Amygdala (tissue), 56 donors: ENCODE results near the gene FBXO40.

Experiments used
- DNase-seq, 56 donors: peaks; one replicate each; lab custom pipeline; 2025; lab: John Stamatoyannopoulos, UW

The FBXO40 gene

GRCh38 chr3:121619691-121620090 lies 26.5 kb downstream of the FBXO40 start:
- no peak for DNase-seq

DNA sequence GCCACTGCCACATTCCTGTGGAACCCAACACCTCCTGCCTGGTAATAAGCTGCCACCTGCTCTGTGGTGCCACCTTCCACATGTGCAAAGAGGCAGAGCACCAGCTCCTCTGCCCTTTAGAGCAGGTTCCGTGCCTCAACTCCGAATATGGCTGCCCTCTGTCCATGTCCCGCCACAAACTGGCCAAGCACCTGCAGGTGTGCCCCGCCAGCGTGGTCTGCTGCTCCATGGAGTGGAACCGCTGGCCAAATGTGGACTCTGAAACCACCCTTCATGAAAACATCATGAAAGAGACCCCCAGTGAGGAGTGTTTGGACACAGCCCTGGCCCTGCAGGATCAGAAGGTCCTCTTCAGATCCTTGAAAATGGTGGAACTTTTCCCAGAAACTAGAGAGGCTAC lies 28.3 kb downstream of the FBXO40 start:
- no peak for DNase-seq

DNA sequence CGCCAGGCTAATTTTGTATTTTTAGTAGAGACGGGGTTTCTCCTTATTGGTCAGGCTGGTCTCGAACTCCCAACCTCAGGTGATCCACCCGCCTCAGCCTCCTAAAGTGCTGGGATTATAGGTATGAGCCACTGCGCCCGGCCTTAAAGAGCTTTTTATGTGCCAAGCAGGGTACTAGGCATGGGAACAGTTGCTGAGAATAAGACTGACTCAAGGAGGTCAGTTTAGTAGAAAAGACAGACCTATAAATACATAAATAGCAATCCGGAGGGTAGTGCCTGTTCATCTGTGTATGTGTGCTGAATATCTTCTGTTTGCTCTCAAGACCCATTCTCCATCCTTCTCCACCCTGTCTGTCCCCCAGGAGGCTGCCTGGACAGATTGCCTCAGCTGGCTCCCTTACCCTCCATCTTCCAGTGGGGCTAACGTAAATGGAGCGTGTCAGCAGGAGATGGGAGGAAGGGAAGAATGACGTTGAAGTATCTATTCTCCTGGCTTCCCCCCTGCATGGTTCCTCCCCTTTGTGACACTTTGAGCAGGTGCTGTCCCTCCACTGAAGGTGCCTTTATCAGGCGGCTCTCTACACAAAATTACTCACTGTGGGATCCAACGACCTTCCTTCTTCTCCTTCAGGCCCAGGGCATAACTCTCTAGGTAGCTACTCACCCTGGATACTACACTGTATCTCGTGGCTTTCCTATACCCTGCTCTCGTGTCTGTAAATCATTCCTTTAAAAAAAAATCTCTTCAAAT lies 31.1 kb downstream of the FBXO40 start:
- DNase-seq = no peak

DNA sequence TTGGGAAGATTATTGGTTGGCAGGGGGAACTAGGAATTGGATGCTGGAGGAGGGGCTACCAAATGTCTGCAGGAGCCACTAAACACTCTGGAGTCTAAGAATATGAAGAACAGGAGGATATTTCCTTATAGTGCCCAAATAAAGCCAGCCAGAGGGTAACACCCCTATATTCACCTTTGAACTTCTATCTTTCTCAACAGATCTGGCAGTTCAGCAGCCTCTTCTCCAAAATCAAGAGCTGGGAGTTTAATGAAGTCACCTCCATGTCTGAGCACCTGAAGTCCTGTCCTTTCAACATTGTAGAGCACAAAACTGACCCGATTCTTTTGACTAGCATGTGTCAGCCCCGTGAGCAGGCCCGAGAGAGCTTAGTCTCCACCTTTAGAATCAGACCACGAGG lies 33.3 kb downstream of the FBXO40 start:
- no peak for DNase-seq

DNA sequence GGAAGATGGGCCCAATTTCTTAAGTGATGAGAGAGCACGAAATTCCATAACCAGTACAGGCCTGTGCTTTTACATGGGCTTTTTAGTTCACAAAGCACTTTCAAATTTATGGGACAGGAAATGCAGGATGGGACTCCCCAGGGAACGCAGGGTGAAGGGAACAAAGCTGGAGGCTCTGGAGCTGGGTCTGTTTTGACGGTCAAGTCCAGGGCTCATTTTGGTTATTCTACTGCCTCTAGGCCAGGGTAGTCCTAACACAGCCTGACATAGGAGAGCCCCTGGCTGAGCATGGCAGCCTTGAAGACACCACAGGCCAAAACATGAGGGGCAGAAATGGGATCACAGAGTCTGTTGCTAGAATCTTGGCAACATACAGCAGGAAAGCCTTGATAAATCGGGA lies 34.0 kb downstream of the FBXO40 start:
- DNase-seq = no peak

GRCh38 chr3:121627622-121628021 lies 34.4 kb downstream of the FBXO40 start:
- DNase-seq = no peak

DNA sequence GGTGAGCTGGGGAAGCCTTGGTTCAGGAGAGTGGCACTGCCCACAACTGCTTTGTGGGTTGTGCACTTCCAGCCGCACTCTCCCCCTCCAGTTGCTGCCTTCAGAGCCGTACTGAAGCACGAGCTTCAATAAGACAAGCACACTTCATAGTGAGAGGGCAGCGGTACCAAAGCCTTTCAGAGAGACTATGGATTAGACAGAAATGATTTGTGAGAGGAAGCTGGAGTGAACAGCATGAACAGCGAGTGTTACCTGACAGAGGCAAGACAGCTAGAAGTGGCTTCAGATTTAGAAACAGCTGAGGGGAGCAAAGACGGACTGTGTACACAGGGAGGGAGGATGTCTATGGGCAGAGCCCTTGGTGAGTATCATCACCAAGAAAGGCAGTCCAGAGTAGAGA lies 36.4 kb downstream of the FBXO40 start:
- no peak for DNase-seq

DNA sequence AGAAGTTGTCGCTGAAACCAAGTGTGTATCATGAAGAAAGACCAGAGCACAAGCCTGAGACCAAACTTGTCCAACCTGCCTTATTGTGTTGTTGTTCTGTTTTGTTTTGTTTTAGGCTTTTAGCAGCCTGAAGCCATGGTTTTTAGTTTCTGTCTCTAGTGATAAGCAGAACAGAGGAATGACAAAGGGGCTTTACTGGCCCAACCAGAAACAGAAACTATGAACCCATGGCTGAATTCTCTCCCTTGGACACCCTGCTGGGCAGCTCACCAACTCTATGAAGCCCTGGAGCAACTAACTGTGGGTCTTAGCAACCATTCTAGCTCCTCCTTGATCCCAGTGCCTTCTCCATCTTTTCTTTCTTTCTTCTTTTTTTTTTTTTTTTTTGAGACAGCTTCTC lies 37.2 kb downstream of the FBXO40 start:
- DNase-seq = no peak

GRCh38 chr3:121637922-121638321 lies 44.7 kb downstream of the FBXO40 start:
- DNase-seq = no peak

DNA sequence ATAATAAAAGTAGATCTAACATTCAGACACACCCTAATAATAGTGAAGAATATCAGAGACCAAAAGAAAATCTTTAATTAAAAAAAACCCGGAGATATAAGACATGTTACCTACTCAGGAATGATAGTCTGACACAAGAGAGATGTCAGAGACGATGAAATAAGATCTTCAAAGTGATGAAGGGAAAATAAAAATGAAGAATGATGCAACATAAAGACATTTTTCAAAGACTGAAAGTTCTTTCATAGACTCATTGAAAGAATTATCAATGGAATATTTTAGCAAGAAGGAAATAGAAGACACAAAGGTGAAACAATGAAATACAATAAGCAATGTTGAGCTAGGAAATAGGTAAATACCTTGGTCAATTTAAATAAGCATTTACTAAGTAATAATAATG lies 47.9 kb downstream of the FBXO40 start:
- no peak for DNase-seq

DNA sequence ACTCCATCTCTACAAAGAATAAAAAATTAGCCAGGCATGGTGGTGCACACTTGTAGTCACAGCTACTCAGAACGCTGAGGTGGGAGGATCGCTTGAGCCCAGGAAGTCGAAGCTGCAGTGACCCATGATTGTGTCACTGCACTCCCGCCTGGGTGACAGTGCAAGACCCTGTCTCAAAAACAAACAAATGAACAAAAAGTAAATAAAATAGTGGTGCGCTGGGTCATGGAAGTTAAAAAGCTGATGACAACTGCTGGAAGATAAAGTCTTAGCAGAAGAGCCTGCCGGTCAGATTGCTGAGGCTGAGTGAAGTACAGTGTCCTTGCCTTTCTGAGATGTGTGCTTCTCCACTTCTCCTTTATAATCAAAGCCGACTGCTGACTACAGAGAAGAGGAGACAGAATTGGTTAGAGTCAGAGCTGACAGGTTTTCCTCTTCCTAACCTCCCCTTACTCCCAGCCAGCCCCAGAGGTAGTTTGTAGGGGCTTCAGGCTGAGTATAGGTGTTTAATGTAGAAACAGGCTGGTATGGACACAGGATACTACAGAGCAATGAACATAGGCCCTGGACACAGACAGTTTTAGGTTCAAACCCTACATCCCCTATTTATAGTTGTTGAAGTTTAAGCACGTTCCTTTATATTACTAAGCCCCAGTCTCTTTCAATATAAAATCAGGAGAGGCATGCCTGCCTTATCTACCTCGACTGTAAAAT lies 49.6 kb downstream of the FBXO40 start:
- DNase-seq = no peak

DNA sequence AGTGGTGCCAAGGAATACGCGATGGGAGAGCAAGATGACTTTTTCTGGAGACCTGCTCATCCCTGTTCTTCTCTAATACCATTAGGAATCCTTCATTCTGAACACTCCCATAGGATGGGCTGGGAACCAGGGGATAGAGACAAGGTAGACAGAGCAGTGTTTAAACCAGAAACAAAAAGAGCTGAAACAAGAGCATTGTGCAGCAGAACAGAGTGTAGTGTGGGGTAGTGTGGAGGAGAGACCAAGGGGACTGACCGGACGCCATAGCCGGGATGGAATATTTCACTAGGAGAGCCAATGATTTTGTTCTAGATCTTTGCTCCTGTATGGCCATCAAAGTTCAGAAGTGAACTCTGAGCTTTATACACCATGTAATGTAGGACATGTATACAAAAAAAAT lies 51.9 kb downstream of the FBXO40 start:
- no peak for DNase-seq

DNA sequence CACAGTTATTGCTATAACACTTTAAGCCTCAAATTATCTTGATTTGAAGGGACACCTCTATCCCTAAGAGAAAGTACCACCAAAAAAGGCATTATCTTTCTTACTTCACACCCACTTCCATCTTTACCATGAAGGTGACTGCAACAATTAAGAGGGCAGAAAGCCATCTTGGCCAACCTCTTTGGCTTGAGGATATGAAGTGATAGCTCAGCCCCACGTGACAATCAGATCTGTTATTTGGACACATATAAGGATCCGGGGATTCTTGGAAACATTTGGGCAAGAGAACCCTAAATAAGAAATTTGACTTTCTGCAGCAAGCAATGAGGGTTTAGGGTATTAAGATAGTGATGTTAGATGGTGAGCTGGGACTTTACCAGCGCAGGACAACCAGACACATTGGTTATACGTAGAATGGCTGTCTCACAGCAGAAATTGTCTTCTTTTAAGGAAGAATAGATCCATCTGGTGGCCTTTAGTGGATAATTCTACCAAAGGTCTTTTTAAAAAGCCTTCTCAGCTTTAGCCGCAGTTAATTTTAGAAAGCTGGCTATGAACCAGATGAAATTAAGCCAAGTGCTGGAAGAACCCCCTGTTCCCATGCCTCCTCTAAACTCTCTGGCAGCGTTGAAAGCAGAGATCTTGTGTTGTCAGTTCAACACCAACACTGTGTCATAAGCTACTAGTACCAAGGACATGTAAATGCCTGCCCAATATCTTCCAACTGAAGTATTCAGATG lies 55.2 kb downstream of the FBXO40 start:
- peak in 3 of 56 donors; percentile 6 to 33 (median 10) for DNase-seq

- no peak for DNase-seq
Measured at GRCh38 chr3:121649645-121650044, 56.5 kb downstream of the FBXO40 start.

GRCh38 chr3:121651684-121652083 lies 58.5 kb downstream of the FBXO40 start:
- DNase-seq = no peak

GRCh38 chr3:121654493-121655385 lies 61.6 kb downstream of the FBXO40 start:
- DNase-seq = no peak

- DNase-seq = no peak
Measured at GRCh38 chr3:121658716-121659435, 65.7 kb downstream of the FBXO40 start.

- no peak for DNase-seq
Measured at GRCh38 chr3:121659586-121659985, 66.4 kb downstream of the FBXO40 start.

DNA sequence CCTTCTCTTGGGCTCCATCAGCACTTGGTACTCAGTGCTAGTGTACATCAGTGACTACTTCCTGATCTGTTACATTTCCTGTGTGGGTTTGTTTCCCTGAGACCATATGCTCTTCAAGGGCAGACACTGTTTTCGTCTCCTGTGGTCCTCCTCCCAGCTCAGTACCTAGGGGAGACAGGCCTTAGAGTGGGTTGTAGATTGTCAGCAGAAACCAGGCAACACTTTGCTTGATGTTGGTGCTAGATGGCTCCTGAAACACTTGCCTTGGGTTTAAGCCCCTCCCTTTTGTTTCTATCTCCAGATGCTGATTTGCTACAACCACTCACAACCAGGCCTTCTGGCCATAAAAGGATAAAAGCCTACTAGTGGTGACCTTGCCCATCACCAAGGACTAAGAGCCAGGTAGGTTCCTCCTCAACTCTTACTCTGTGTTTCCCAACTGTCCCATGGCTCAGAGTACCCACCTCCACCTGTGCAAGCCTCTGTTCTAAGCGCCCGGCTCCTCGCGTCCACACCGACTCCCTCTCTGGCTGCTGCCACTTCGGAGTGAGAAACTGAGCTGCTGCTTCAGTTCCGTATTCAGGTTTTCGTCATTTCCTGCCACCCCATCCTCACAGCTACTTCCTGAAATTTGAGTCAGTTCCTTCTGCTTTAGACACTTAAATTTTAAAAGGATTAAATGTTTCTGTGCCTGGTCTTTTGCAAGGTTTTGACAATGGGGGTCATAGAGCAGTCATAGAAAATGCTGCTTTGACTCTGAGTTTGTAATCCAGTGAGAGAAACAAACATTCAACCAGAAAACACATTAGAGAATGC lies 67.4 kb downstream of the FBXO40 start, which contains the start of gene HCLS1:
Gene HCLS1, minus strand, starts transcription at position 548 of the 816 bp plus-strand sequence. CDS start 2,556 bp downstream, outside the sequence.
- peak in 21 of 56 donors; percentile 2 to 58 (median 13) for DNase-seq
